ENCODE data around the gene BNIP1.

DNA sequence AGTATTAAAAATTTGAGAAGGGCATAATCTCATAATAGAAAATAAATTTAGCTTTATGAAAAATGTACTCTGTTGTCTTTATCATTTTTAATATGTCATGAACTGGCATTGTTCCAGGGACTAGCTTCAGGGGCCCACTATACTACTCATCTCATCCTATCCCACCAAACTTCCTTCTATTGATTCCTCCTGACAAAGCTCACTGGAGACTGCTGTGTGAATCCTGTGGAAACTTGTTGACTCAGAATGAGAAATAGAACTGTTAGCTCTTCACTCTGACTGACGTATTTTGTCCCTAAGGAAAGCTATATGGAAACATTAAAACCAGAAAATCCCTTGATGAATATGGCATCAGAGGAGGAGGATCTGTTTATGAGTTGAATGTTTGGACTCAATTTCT lies 29.8 kb upstream of the BNIP1 start:
- no peak for TF ChIP-seq GATA3 (IDR thresholded peaks at IDR 0.05; ENCODE audit: low read depth, low read length)
- no peak for TF ChIP-seq GATA2 (IDR thresholded peaks at IDR 0.05; ENCODE audit: low read depth, low read length)
